Neural progenitor cell (in vitro differentiated cells): ENCODE data around the gene NGFR.

Experiments used
- EZH2 ChIP-seq: fragments of 200-600 bp; sonication (generic); IDR thresholded peaks from 2 replicates; pipeline ENCODE4 v1.6.1; 2017; ENCODE audit warnings: antibody characterized with exemption, mild to moderate bottlenecking, moderate library complexity
- TF ChIP-seq, protein P1 (sequence below): fragments of 200-600 bp; sonication (generic); IDR thresholded peaks from 2 replicates; pipeline ENCODE4 v1.5.1; 2017; ENCODE audit warnings: antibody characterized with exemption, mild to moderate bottlenecking

DNA sequence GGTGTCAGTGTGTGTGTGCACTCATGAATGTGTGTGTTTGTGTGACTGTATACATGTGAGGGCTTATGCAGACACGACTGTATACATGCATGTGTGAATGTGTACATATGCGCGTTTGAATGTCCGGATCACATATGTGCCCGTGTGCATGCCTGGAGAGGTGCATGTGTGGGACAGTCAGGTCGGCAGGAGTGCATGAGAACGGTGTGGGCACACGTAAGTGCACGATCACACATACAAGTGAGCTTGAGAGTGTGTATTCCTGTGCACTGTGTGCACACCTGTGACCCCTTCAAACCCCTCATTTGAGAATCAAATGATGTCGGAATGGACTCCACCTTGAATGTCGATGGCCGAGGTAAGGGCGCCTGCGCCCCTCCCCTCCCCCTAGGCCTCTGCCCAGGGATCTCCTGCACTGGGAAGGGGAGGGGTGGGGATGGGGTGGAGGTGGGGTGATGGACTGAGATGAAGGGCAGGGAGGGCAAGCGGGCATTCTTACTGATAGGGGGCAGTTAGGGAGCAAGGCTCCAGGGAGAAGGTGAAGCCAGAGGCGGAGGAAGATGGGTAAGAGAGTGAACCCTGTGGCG lies 601 bp upstream of the NGFR start:
- TF ChIP-seq, protein P1, sequence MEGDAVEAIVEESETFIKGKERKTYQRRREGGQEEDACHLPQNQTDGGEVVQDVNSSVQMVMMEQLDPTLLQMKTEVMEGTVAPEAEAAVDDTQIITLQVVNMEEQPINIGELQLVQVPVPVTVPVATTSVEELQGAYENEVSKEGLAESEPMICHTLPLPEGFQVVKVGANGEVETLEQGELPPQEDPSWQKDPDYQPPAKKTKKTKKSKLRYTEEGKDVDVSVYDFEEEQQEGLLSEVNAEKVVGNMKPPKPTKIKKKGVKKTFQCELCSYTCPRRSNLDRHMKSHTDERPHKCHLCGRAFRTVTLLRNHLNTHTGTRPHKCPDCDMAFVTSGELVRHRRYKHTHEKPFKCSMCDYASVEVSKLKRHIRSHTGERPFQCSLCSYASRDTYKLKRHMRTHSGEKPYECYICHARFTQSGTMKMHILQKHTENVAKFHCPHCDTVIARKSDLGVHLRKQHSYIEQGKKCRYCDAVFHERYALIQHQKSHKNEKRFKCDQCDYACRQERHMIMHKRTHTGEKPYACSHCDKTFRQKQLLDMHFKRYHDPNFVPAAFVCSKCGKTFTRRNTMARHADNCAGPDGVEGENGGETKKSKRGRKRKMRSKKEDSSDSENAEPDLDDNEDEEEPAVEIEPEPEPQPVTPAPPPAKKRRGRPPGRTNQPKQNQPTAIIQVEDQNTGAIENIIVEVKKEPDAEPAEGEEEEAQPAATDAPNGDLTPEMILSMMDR, result no peak
- TF ChIP-seq EZH2, result no peak
